Measurements from ENCODE around the gene PSMD6. TPM values are rescaled to one million over a fixed set of nuclear protein-coding genes. Genes with fewer than 3 reads are reported as not detected.

PSMD6 gene
- total and polyA plus RNA-seq, 9 donors: 30.8 to 68.6 (median 55.7) TPM

DNA sequence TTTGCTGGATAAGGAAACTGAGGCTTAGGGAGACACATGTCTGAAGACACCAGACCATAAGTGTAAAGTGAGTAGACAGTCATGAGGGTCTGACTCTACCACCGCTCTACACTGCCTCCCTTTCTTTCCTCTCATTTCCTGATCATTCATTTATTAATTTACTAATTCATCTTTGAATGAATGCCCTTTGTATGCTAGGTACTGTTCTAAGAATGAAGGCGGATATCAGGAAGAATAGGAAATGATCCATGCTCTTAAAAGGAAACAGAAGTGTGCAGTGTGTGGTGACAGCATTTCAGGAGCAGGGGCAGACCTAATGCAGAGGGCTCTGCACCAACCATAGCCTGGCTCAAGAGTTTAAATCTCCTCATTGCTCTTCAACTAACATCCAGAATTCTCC lies 31.8 kb upstream of the PSMD6 start:
- WGBS, 3 donors: 89 to 98% (median 97%) methylated on average over 2 of the region's 2 CpGs
- no peaks in the 10 kb centered on the region for H3K36me3 ChIP-seq
- DNase-seq: no peak

DNA sequence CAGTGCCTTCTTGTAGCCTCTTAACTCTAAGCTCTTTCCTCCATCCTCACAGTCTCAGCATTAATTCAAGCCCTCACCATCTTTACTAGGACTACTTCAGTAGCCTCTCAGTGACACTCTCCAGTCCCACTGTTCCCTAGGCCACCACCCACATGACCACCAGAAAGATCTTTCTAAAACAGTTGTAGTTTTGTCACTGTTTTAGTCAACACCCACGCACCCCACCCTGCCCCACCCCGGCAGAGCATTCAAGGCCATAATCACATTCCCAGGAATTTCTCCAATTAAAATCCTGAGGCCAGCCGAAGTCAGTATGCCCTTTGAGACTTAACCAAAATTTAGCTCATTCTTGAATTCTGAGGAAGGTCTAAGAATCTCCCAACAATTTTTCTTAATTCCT lies 31.2 kb upstream of the PSMD6 start:
- DNase-seq: no peak
- H3K4me1 ChIP-seq (ENCODE audit: insufficient read depth): peaks cover 2% of the 10 kb centered on the region
- H3K9me3 ChIP-seq: no peaks in the 10 kb centered on the region
- no peak for TF ChIP-seq POLR2A (IDR thresholded peaks at IDR 0.05)
- H3K4me3 ChIP-seq: no peak overlapping the region
- H3K36me3 ChIP-seq: no peaks in the 10 kb centered on the region
- H3K27ac ChIP-seq: no peak overlapping the region
- 10 to 23% (median 10%) methylated on average over 3 of the region's 3 CpGs for WGBS, 3 donors
- H3K27me3 ChIP-seq: no peaks in the 10 kb centered on the region
- intact Hi-C loops (cut with DNase I): no loop called here

More for the DNA sequence above, 31.8 kb upstream of the PSMD6 start:
- Histone ChIP-seq H3K27ac (no peak overlapping the region), H3K4me3 (no peak overlapping the region), H3K4me1 (ENCODE audit: insufficient read depth) (peaks cover 2% of the 10 kb centered on the region), H3K27me3 (no peaks in the 10 kb centered on the region), H3K9me3 (no peaks in the 10 kb centered on the region)
- TF ChIP-seq EP300 (IDR thresholded peaks at IDR 0.05) (no peak), POLR2A (IDR thresholded peaks at IDR 0.05) (no peak)
- intact Hi-C loops (cut with DNase I): no loop called here

DNA sequence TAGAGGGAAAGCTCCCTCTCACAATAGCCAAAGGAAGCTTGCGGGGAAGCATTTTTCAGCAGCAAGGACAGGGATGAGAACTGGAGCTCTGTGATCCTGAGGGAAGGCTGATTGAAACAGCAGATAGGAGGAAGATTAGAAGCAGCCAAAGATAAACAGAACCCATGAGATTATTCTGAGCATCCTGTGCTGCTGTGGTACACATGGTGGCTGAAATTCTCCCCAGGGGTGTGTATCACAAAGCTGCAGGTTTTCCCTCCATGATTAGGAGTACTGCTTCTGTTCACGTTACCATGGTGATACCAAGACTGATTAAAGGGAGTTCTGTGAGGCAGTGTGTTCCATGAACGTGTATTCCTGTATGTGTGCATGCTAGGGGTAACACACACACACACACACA lies 30.3 kb upstream of the PSMD6 start:
- no peak for DNase-seq
- Histone ChIP-seq H3K4me1 (ENCODE audit: insufficient read depth) (peaks cover 2% of the 10 kb centered on the region), H3K27ac (no peak overlapping the region), H3K9me3 (no peaks in the 10 kb centered on the region), H3K4me3 (no peak overlapping the region), H3K27me3 (no peaks in the 10 kb centered on the region), H3K36me3 (no peaks in the 10 kb centered on the region)
- TF ChIP-seq, protein P1, sequence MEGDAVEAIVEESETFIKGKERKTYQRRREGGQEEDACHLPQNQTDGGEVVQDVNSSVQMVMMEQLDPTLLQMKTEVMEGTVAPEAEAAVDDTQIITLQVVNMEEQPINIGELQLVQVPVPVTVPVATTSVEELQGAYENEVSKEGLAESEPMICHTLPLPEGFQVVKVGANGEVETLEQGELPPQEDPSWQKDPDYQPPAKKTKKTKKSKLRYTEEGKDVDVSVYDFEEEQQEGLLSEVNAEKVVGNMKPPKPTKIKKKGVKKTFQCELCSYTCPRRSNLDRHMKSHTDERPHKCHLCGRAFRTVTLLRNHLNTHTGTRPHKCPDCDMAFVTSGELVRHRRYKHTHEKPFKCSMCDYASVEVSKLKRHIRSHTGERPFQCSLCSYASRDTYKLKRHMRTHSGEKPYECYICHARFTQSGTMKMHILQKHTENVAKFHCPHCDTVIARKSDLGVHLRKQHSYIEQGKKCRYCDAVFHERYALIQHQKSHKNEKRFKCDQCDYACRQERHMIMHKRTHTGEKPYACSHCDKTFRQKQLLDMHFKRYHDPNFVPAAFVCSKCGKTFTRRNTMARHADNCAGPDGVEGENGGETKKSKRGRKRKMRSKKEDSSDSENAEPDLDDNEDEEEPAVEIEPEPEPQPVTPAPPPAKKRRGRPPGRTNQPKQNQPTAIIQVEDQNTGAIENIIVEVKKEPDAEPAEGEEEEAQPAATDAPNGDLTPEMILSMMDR (IDR thresholded peaks at IDR 0.05): no peak
- no peak for TF ChIP-seq EP300 (IDR thresholded peaks at IDR 0.05)
- TF ChIP-seq POLR2A (IDR thresholded peaks at IDR 0.05): no peak
- intact Hi-C loops (cut with DNase I): no loop called here
- WGBS, 3 donors: 80 to 82% (median 81%) methylated on average over 3 of the region's 3 CpGs

DNA sequence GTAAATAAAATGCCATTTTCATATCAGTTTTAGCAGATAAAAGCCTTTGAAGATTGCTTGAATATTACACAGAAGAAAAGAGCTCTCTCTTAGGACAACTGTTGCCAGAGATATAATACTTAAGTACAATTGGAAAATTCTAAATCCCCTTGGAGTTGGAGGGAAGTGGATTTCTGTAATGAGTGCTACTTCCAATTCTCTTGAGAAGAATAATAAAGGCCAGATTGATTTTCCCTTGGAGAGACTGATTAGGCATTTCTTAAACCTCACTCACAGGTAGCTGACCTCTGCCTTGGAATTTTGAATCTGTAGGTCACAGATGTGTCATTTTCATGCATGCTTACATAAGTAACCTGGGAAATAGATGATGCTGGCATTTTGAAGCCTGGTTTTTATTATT lies 29.8 kb upstream of the PSMD6 start:
- intact Hi-C loops (cut with DNase I): no loop called here
- Histone ChIP-seq H3K36me3 (no peaks in the 10 kb centered on the region), H3K27ac (no peak overlapping the region), H3K9me3 (no peaks in the 10 kb centered on the region), H3K27me3 (no peaks in the 10 kb centered on the region), H3K4me3 (no peak overlapping the region), H3K4me1 (ENCODE audit: insufficient read depth) (peaks cover 2% of the 10 kb centered on the region)
- no peak for DNase-seq
- TF ChIP-seq POLR2A (IDR thresholded peaks at IDR 0.05): no peak
- TF ChIP-seq, protein P1 (IDR thresholded peaks at IDR 0.05): no peak
- TF ChIP-seq EP300 (IDR thresholded peaks at IDR 0.05): no peak

DNA sequence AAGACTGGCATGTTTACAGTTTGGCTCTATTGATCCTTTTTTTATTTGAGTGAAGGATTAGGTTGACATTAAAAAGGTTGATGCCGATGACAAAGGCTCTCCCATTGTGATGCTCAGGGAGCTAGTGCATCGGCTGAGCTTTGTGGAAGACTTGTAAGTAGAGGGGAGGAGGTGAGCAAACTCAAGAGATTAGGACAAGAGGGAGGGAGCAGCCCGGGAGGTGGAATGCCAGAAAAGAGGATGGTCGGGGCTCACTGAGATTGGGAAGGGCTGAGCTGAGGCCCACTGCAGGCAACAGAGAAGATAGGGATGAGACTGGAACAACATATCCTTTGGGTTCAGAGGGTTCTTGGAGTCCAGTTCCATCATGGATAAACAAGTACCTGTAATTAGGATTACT lies 26.5 kb upstream of the PSMD6 start:
- Histone ChIP-seq H3K4me1 (ENCODE audit: insufficient read depth) (peaks cover 2% of the 10 kb centered on the region), H3K27me3 (no peaks in the 10 kb centered on the region), H3K27ac (no peak overlapping the region), H3K4me3 (no peak overlapping the region), H3K9me3 (no peaks in the 10 kb centered on the region), H3K36me3 (no peaks in the 10 kb centered on the region)
- no peak for DNase-seq
- TF ChIP-seq, protein P1 (IDR thresholded peaks at IDR 0.05): no peak
- no peak for TF ChIP-seq POLR2A (IDR thresholded peaks at IDR 0.05)
- TF ChIP-seq EP300 (IDR thresholded peaks at IDR 0.05): no peak
- WGBS, 3 donors: 68 to 79% (median 74%) methylated on average over 4 of the region's 4 CpGs
- intact Hi-C loops (cut with DNase I): no loop called here

DNA sequence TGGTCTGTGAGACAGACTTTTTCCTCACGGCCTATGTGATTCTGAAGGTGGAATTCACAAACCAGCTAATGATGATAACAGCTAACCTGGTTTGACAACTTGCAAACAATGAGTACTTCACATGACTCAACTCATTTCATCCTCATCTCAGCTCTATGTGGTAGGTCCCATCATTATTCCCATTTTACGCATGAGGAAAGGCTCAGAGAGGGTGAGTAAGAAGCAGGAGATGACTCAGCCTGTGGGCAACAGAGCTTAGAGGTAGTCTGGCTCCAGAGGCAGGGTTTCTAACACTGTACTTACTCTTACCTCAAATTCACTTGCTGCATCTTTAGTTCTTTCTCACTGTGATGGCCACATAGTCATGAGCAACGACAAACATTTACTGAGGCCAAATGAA lies 25.8 kb upstream of the PSMD6 start:
- 82 to 91% (median 87%) methylated on average over 3 of the region's 3 CpGs for WGBS, 3 donors
- intact Hi-C loops (cut with DNase I): no loop called here
- Histone ChIP-seq H3K9me3 (no peaks in the 10 kb centered on the region), H3K4me1 (ENCODE audit: insufficient read depth) (no peaks in the 10 kb centered on the region), H3K4me3 (no peak overlapping the region), H3K27me3 (no peaks in the 10 kb centered on the region), H3K27ac (no peak overlapping the region), H3K36me3 (no peaks in the 10 kb centered on the region)
- DNase-seq: no peak
- TF ChIP-seq, protein P1 (IDR thresholded peaks at IDR 0.05): no peak
- TF ChIP-seq POLR2A (IDR thresholded peaks at IDR 0.05) (no peak), EP300 (IDR thresholded peaks at IDR 0.05) (no peak)

All from ovary (tissue), 9 donors.